ENCODE measurements around the gene PPFIA4. TPM values are rescaled to one million over a fixed set of nuclear protein-coding genes. Genes with fewer than 3 reads are reported as not detected.

PPFIA4 gene
- total and polyA plus RNA-seq, 7 donors = 8.3 to 99.8 (median 29.1) TPM

GRCh38 chr1:203090421-203091198 lies 64.3 kb downstream of the PPFIA4 start:
- TF ChIP-seq CTCF (IDR thresholded peaks at IDR 0.05) = no peak
- WGBS, 3 donors = 43 to 60% (median 44%) methylated on average over 6 of the region's 6 CpGs
- no peak for ATAC-seq

GRCh38 chr1:203091199-203091477 lies 64.8 kb downstream of the PPFIA4 start:
- intact Hi-C loops (cut with DNase I) = no loop called here
- Histone ChIP-seq H3K27me3 (ENCODE audit: insufficient read depth in 3 of 3, low read length in 2 of 3) (no peaks in the 10 kb centered on the region), H3K9me3 (peaks cover 8% of the 10 kb centered on the region), H3K36me3 (ENCODE audit: insufficient read depth in 1 of 2, low read depth in 1 of 2) (no peaks in the 10 kb centered on the region), H3K4me3 (no peak overlapping the region), H3K4me1 (peaks cover 12% of the 10 kb centered on the region), H3K27ac (no peak overlapping the region)
- DNase-seq (no peak), ATAC-seq (no peak)
- no peak for TF ChIP-seq CTCF (IDR thresholded peaks at IDR 0.05)
- WGBS, 3 donors = 51 to 84% (median 68%) methylated on average over 4 of the region's 4 CpGs

More at GRCh38 chr1:203090421-203091198, 64.3 kb downstream of the PPFIA4 start:
- H3K27me3 ChIP-seq (ENCODE audit: insufficient read depth in 3 of 3, low read length in 2 of 3) = no peaks in the 10 kb centered on the region
- H3K27ac ChIP-seq = no peak overlapping the region
- peaks cover 8% of the 10 kb centered on the region for H3K9me3 ChIP-seq
- intact Hi-C loops (cut with DNase I) = no loop called here
- H3K36me3 ChIP-seq (ENCODE audit: insufficient read depth in 1 of 2, low read depth in 1 of 2) = no peaks in the 10 kb centered on the region
- no peak overlapping the region for H3K4me3 ChIP-seq
- H3K4me1 ChIP-seq = peaks cover 14% of the 10 kb centered on the region
- no peak for DNase-seq

GRCh38 chr1:203091761-203092330 lies 65.6 kb downstream of the PPFIA4 start:
- WGBS, 3 donors = 84 to 90% (median 85%) methylated on average over 6 of the region's 6 CpGs
- ATAC-seq (no peak), DNase-seq (no peak)
- TF ChIP-seq CTCF (IDR thresholded peaks at IDR 0.05) = no peak
- Histone ChIP-seq H3K36me3 (ENCODE audit: insufficient read depth in 1 of 2, low read depth in 1 of 2) (no peaks in the 10 kb centered on the region), H3K4me3 (no peak overlapping the region), H3K4me1 (peaks cover 7% of the 10 kb centered on the region), H3K27me3 (ENCODE audit: insufficient read depth in 3 of 3, low read length in 2 of 3) (no peaks in the 10 kb centered on the region), H3K9me3 (peaks cover 8% of the 10 kb centered on the region), H3K27ac (no peak overlapping the region)
- intact Hi-C loops (cut with DNase I) = no loop called here

- H3K9me3 ChIP-seq = peaks cover 8% of the 10 kb centered on the region
- ATAC-seq = no peak
- H3K4me3 ChIP-seq = no peak overlapping the region
- DNase-seq = no peak
- WGBS, 3 donors = 82 to 97% (median 88%) methylated on average over 1 of the region's 1 CpG
- no peak for TF ChIP-seq CTCF (IDR thresholded peaks at IDR 0.05)
- intact Hi-C loops (cut with DNase I) = no loop called here
- H3K27me3 ChIP-seq (ENCODE audit: insufficient read depth in 3 of 3, low read length in 2 of 3) = no peaks in the 10 kb centered on the region
- H3K27ac ChIP-seq = no peak overlapping the region
- no peaks in the 10 kb centered on the region for H3K36me3 ChIP-seq (ENCODE audit: insufficient read depth in 1 of 2, low read depth in 1 of 2)
- peaks cover 11% of the 10 kb centered on the region for H3K4me1 ChIP-seq
Measured at GRCh38 chr1:203093754-203094410, 67.6 kb downstream of the PPFIA4 start.
